Vagina (tissue), 2 donors: ENCODE data around the gene PRDM5.

Source experiments
- POLR2A ChIP-seq, 2 donors: fragments of 450-650 bp; IDR thresholded peaks; one replicate each; pipeline ENCODE4 v1.6.1; 2017; ENCODE audit warnings: antibody characterized with exemption in 2 of 2, mild to moderate bottlenecking in 2 of 2, moderate library complexity in 2 of 2
- TF ChIP-seq, protein P1 (sequence below), 3 experiments: fragments of 450-650 bp in 2 of 3; fragments of 200-600 bp in 1 of 3; sonication (generic) in 1 of 3; IDR thresholded peaks; one replicate each; pipeline ENCODE4 v1.5.1; 2017 to 2019; ENCODE audit warnings: antibody characterized with exemption in 3 of 3, mild to moderate bottlenecking in 2 of 3, moderate library complexity in 2 of 3

GRCh38 chr4:120926358-120927025 is 4.0 kb upstream of the PRDM5 start:
- TF ChIP-seq, protein P1, sequence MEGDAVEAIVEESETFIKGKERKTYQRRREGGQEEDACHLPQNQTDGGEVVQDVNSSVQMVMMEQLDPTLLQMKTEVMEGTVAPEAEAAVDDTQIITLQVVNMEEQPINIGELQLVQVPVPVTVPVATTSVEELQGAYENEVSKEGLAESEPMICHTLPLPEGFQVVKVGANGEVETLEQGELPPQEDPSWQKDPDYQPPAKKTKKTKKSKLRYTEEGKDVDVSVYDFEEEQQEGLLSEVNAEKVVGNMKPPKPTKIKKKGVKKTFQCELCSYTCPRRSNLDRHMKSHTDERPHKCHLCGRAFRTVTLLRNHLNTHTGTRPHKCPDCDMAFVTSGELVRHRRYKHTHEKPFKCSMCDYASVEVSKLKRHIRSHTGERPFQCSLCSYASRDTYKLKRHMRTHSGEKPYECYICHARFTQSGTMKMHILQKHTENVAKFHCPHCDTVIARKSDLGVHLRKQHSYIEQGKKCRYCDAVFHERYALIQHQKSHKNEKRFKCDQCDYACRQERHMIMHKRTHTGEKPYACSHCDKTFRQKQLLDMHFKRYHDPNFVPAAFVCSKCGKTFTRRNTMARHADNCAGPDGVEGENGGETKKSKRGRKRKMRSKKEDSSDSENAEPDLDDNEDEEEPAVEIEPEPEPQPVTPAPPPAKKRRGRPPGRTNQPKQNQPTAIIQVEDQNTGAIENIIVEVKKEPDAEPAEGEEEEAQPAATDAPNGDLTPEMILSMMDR (IDR thresholded peaks at IDR 0.05): no peak
- no peak for TF ChIP-seq POLR2A (IDR thresholded peaks at IDR 0.05)
